ENCODE data around the gene MIP. TPM values are rescaled to one million over a fixed set of nuclear protein-coding genes. Genes with fewer than 3 reads are reported as not detected.
A peak's percentile ranks its signal among the peaks of the same experiment; 100 is the strongest.

Gene MIP
- total and polyA plus RNA-seq, 2 experiments from 2014 or later = 0.29 TPM; not detected in 1

- ATAC-seq = peak; percentile 82
Measured at GRCh38 chr12:56487448-56488040, 33.1 kb upstream of the MIP start.

More at GRCh38 chr12:56487448-56488040, 33.1 kb upstream of the MIP start:
- H3K27ac ChIP-seq (ENCODE audit: low read depth) = no peak overlapping the region
- peak; percentile 77 for DNase-seq (ENCODE audit: low spot score)
- peaks cover 5% of the 10 kb centered on the region; the same call in 1 of the 2 replicates for H3K79me2 ChIP-seq (replicated peaks; ENCODE audit: insufficient read depth)
- Mint-ChIP-seq H3K9me3 (peaks cover 20% of the 10 kb centered on the region), H3K27me3 (ENCODE audit: insufficient read depth, low read depth, poor library complexity) (peaks cover 46% of the 10 kb centered on the region), H3K4me3 (peak overlapping the region; percentile 81), H3K36me3 (ENCODE audit: low read depth) (peaks cover 9% of the 10 kb centered on the region), H3K27ac (no peak overlapping the region), H3K4me1 (peaks cover 11% of the 10 kb centered on the region)
- H3K9me2 ChIP-seq (ENCODE audit: insufficient read depth) = peaks cover 5% of the 10 kb centered on the region; the same call in 1 of the 2 replicates
- no peaks in the 10 kb centered on the region for H3K36me3 ChIP-seq (ENCODE audit: insufficient read depth)
- H4K20me1 ChIP-seq (replicated peaks; ENCODE audit: insufficient read depth) = peaks cover 8% of the 10 kb centered on the region; the same call in 1 of the 2 replicates
- TF ChIP-seq EZH2 (IDR thresholded peaks at IDR 0.05; ENCODE audit: low read depth, unreplicated experiment) (peak; percentile 38), CTCF (conservative IDR thresholded peaks at IDR 0.05; ENCODE audit: low read depth in 2 of 2) (no peak), ZNF114 (CRISPR knock-in tag; IDR thresholded peaks at IDR 0.05) (no peak), POLR2AphosphoS5 (IDR thresholded peaks at IDR 0.05; ENCODE audit: low read depth) (no peak), JUNB (IDR thresholded peaks at IDR 0.05; ENCODE audit: unreplicated experiment) (no peak), NANOG (IDR thresholded peaks at IDR 0.05; ENCODE audit: borderline replicate concordance) (no peak), EZH2phosphoT487 (IDR thresholded peaks at IDR 0.05; ENCODE audit: unreplicated experiment) (no peak), STAT1 (IDR thresholded peaks at IDR 0.05; ENCODE audit: unreplicated experiment) (no peak), CREB1 (CRISPR knock-in tag; IDR thresholded peaks at IDR 0.05; ENCODE audit: low read depth) (peak; percentile 52), REST (IDR thresholded peaks at IDR 0.05; ENCODE audit: unreplicated experiment) (peak; percentile 50), ZNF462 (CRISPR knock-in tag; IDR thresholded peaks at IDR 0.05) (no peak), ETS1 (IDR thresholded peaks at IDR 0.05) (no peak), ZNF331 (CRISPR knock-in tag; IDR thresholded peaks at IDR 0.05; ENCODE audit: low read depth) (no peak)
- peak overlapping the region; percentile 92 for H3K4me2 ChIP-seq
- H3K4me3 ChIP-seq = peak overlapping the region; percentile 82
- peaks cover 51% of the 10 kb centered on the region for H3K27me3 ChIP-seq (ENCODE audit: insufficient read depth)
- no peaks in the 10 kb centered on the region for H3K4me1 ChIP-seq (ENCODE audit: insufficient read depth)
- H2AFZ ChIP-seq = peak overlapping the region; percentile 99
- H3F3A ChIP-seq (replicated peaks; ENCODE audit: low read depth) = no peaks in the 10 kb centered on the region

Data from GM23338 (cell line).